Activated CD8-positive, alpha-beta memory T cell treated with anti-CD3 and anti-CD28 coated beads, Interleukin-2, amount 10 ng/mL, durations not matched to agents 7 days and 5 days (primary cell): ENCODE measurements around the gene PPRC1. TPM values are rescaled to one million over a fixed set of nuclear protein-coding genes. Genes with fewer than 3 reads are reported as not detected.

Experiments used
- ATAC-seq: fragments of 150-1000 bp; cut with Tn5 transposase; one replicate; pipeline ENCODE4 v1.10.0; 2021; ENCODE audit warnings: moderate library complexity
- CTCF ChIA-PET: fragments of 350-600 bp; sonication (Branson Sonifier 250); formaldehyde crosslinking; loops from one replicate; lab custom pipeline; 2021; ENCODE audit warnings: antibody characterized with exemption; lab: Charles Lee
- DNase-seq: peaks from one replicate; pipeline ENCODE4 v3.0.0-alpha.2; 2020
- H3K27ac Mint-ChIP-seq: one replicate; pipeline ENCODE4 v1.8.0; 2021; ENCODE audit warnings: mild to moderate bottlenecking, mixed read lengths
- H3K27me3 Mint-ChIP-seq: one replicate; pipeline ENCODE4 v1.8.0; 2021; ENCODE audit warnings: mixed read lengths
- H3K36me3 Mint-ChIP-seq: one replicate; pipeline ENCODE4 v1.8.0; 2021; ENCODE audit warnings: mild to moderate bottlenecking, mixed read lengths
- H3K4me1 Mint-ChIP-seq: one replicate; pipeline ENCODE4 v1.8.0; 2021; ENCODE audit warnings: mixed read lengths
- H3K4me3 Mint-ChIP-seq: one replicate; pipeline ENCODE4 v1.8.0; 2021; ENCODE audit warnings: mild to moderate bottlenecking, moderate library complexity, mixed read lengths
- H3K9me3 Mint-ChIP-seq: one replicate; pipeline ENCODE4 v1.8.0; 2022; ENCODE audit warnings: low read depth, mixed read lengths
- total RNA-seq, 2 experiments: library from RNA; stranded (reverse); gene quantifications; one replicate each; pipeline ENCODE4 v1.2.3, GENCODE V29; 2021

The PPRC1 gene, protein sequence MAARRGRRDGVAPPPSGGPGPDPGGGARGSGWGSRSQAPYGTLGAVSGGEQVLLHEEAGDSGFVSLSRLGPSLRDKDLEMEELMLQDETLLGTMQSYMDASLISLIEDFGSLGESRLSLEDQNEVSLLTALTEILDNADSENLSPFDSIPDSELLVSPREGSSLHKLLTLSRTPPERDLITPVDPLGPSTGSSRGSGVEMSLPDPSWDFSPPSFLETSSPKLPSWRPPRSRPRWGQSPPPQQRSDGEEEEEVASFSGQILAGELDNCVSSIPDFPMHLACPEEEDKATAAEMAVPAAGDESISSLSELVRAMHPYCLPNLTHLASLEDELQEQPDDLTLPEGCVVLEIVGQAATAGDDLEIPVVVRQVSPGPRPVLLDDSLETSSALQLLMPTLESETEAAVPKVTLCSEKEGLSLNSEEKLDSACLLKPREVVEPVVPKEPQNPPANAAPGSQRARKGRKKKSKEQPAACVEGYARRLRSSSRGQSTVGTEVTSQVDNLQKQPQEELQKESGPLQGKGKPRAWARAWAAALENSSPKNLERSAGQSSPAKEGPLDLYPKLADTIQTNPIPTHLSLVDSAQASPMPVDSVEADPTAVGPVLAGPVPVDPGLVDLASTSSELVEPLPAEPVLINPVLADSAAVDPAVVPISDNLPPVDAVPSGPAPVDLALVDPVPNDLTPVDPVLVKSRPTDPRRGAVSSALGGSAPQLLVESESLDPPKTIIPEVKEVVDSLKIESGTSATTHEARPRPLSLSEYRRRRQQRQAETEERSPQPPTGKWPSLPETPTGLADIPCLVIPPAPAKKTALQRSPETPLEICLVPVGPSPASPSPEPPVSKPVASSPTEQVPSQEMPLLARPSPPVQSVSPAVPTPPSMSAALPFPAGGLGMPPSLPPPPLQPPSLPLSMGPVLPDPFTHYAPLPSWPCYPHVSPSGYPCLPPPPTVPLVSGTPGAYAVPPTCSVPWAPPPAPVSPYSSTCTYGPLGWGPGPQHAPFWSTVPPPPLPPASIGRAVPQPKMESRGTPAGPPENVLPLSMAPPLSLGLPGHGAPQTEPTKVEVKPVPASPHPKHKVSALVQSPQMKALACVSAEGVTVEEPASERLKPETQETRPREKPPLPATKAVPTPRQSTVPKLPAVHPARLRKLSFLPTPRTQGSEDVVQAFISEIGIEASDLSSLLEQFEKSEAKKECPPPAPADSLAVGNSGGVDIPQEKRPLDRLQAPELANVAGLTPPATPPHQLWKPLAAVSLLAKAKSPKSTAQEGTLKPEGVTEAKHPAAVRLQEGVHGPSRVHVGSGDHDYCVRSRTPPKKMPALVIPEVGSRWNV (N-terminal part only)
- 10 to 100 TPM; 57.9 to 79.0 TPM for total RNA-seq

DNA sequence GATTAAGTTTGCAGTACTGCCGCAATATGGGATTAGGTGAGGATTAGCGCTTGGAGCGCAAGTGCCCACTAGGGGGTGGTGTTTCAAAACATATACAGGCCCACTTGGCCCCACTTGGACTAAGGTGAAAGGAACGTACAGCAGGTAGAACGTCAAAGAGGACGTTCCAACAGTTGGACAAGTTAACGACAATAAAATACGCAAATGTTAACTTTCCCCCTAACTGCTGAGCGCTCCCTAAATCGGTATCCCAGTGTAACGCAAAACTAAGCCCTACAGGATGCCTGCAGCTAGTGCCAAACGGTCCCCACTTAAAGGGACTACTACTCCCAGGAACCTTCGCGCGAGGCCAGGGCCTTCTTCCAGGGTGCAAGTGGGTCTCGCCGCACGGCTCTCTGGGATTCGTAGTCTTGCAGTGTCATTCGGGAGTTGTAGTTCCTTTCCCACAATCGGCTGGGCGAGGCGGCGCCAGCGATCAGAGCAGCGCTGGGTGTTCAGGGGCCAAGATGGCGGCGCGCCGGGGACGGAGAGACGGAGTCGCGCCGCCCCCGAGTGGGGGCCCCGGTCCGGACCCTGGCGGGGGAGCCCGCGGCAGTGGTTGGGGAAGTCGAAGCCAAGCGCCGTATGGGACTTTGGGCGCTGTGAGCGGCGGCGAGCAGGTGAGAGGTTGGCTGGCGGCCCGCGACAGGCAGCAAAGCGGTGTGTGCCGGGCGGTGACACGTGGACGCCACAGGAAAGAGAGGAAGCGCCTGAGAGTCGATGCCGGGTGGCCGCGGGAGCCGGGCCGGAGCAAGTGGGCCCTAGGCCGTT lies at the start of gene PPRC1:
Gene PPRC1, plus strand, starts transcription at position 478 of the 810 bp plus-strand sequence. Its CDS starts 29 bp downstream, at position 507.
- CTCF ChIA-PET: interaction anchor here (0.6 to 2.6 kb wide), 13 partner anchors 11 to 292 kb away, joined by 3 to 23 read pairs (median 3); partner anchors contain the start of gene NOLC1
- H3K27me3 Mint-ChIP-seq: no peaks in the 10 kb centered on the region
- DNase-seq: peak; percentile 99

DNA sequence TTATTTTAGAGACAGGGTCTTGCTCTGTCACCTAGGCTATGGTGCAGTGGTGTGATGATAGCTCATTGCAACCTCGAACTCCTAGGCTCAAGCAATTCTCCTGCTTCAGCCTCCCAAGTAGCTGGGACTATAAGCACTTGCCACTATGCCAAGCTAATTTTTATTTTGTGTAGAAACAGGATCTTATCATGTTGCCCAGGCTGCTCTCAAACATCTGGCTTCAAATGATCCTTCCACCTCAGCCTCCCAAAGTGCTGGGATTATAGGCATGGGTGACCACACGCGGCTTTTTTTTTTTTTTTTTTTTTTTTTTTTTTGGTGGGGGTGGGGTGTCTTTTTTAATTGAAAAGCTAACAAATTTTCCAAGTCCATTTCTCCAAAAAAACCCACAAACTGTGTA lies 49.3 kb upstream of the PPRC1 start:
- DNase-seq: no peak
- Mint-ChIP-seq H3K9me3 (no peaks in the 10 kb centered on the region), H3K4me3 (no peak overlapping the region), H3K27ac (no peak overlapping the region), H3K4me1 (no peaks in the 10 kb centered on the region), H3K36me3 (no peaks in the 10 kb centered on the region), H3K27me3 (no peaks in the 10 kb centered on the region)
- CTCF ChIA-PET: interaction anchor here (0.7 to 4.3 kb wide), 6 partner anchors 10 to 268 kb away, joined by 3 to 27 read pairs (median 4); no protein-coding TSS in a partner anchor
- no peak for ATAC-seq

More for the DNA sequence above, at the start of gene PPRC1:
- peak within 1 kb of the TSS; percentile 96 for H3K27ac Mint-ChIP-seq
- peaks cover 38% of the 10 kb centered on the region for H3K4me1 Mint-ChIP-seq
- peak within 1 kb of the TSS; percentile 93 for H3K4me3 Mint-ChIP-seq
- ATAC-seq: peak; percentile 94
- H3K9me3 Mint-ChIP-seq: no peaks in the 10 kb centered on the region
- H3K36me3 Mint-ChIP-seq: peaks cover 12% of the 10 kb centered on the region

DNA sequence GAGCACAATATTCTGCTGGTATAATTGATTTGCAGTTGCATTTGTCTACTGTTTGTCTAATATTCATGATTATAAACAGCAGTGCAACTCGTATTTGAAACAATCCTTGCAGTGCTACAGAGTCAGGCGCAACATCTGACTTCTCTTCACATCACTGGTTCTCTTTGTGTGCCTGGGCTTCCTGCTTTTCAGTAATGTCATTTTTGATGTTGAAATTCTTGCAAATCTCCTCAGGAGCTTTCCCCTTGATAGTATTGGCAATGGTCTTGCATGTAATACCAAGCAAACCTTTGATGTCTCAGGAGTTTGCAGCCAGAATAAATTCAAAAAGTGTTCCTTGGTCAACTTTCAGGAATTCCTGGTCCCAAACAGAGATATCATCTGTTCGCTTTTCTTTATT lies 47.5 kb upstream of the PPRC1 start:
- H3K4me1 Mint-ChIP-seq: no peaks in the 10 kb centered on the region
- no peaks in the 10 kb centered on the region for H3K9me3 Mint-ChIP-seq
- CTCF ChIA-PET: interaction anchor here (0.6 to 4.3 kb wide), 2 partner anchors 12 to 197 kb away, joined by 3 to 27 read pairs; no protein-coding TSS in a partner anchor
- H3K4me3 Mint-ChIP-seq: no peak overlapping the region
- DNase-seq: no peak
- no peak for ATAC-seq
- H3K27me3 Mint-ChIP-seq: no peaks in the 10 kb centered on the region
- H3K27ac Mint-ChIP-seq: no peak overlapping the region
- H3K36me3 Mint-ChIP-seq: no peaks in the 10 kb centered on the region

DNA sequence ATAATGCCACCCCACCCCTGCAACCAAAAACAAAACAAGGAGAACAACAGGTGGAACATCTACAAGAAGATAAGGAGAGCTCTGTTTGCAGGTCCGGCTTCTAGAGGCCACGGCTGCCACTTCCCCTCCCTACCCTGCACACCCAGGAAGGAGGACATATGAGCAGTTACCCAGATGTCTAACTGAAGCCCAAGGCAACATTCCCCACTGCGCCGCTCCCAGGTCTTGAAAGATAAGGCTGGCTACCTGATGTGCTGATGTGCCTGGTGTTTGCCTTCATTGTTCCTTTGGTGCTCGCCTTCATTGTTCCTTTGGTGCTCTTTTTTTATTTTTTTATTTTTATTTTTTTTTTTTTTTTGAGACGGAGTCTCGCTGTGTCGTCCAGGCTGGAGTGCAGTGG lies 46.6 kb upstream of the PPRC1 start:
- no peak overlapping the region for H3K27ac Mint-ChIP-seq
- H3K4me1 Mint-ChIP-seq: no peaks in the 10 kb centered on the region
- no peak for ATAC-seq
- H3K36me3 Mint-ChIP-seq: no peaks in the 10 kb centered on the region
- H3K27me3 Mint-ChIP-seq: no peaks in the 10 kb centered on the region
- H3K4me3 Mint-ChIP-seq: no peak overlapping the region
- H3K9me3 Mint-ChIP-seq: no peaks in the 10 kb centered on the region
- CTCF ChIA-PET: interaction anchor here (0.8 kb wide), 1 partner anchor 16 kb away, joined by 3 read pairs; no protein-coding TSS in a partner anchor
- no peak for DNase-seq

DNA sequence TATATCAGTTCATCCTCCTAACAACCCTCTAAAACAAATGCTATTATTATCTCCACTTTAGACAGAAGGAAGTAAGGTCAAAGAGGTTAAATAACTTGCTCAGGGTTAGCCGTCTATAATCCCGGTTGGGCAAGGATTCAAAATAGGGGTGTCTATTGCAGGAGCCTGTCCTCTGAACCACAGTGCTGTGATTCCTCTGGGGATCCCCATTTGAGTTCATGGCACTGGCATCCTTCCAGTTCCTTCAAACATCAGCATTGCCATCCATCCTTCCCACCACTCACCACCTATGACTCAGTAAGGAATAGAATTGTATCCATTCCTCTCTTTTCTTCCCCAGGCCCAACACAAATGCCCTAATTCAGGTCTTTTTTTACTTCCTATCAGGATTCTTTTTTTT lies 42.1 kb upstream of the PPRC1 start:
- no peak overlapping the region for H3K27ac Mint-ChIP-seq
- H3K4me3 Mint-ChIP-seq: no peak overlapping the region
- peaks cover 2% of the 10 kb centered on the region for H3K36me3 Mint-ChIP-seq

DNA sequence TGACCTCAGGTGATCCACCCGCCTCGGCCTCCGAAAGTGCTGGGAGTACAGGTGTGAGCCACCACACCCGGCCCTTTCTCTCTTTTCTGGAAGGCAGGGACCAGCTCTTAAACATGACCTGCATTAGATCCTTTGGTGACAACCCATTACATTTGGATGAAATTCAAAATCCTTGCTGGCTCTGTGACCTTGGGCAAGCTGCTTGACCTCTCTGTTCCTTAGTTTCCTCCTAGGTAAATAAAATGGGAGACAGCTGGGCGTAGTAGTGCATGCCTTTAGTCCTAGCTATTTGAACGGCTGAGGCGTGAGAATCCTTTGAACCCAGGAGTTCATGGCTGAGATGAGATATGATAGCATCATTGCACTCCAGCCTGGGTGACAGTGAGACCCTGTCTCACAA lies 36.4 kb upstream of the PPRC1 start:
- CTCF ChIA-PET: interaction anchor here (2.4 kb wide), 1 partner anchor 255 kb away, joined by 6 read pairs; no protein-coding TSS in a partner anchor
- no peak for DNase-seq
- no peaks in the 10 kb centered on the region for H3K9me3 Mint-ChIP-seq
- peaks cover 5% of the 10 kb centered on the region for H3K36me3 Mint-ChIP-seq
- no peak overlapping the region for H3K4me3 Mint-ChIP-seq
- H3K27ac Mint-ChIP-seq: no peak overlapping the region
- no peaks in the 10 kb centered on the region for H3K27me3 Mint-ChIP-seq
- ATAC-seq: no peak
- H3K4me1 Mint-ChIP-seq: no peaks in the 10 kb centered on the region

More for the DNA sequence above, 42.1 kb upstream of the PPRC1 start:
- CTCF ChIA-PET: no interaction called here
- Mint-ChIP-seq H3K27me3 (no peaks in the 10 kb centered on the region), H3K9me3 (no peaks in the 10 kb centered on the region), H3K4me1 (no peaks in the 10 kb centered on the region)
- DNase-seq: no peak
- ATAC-seq: no peak

DNA sequence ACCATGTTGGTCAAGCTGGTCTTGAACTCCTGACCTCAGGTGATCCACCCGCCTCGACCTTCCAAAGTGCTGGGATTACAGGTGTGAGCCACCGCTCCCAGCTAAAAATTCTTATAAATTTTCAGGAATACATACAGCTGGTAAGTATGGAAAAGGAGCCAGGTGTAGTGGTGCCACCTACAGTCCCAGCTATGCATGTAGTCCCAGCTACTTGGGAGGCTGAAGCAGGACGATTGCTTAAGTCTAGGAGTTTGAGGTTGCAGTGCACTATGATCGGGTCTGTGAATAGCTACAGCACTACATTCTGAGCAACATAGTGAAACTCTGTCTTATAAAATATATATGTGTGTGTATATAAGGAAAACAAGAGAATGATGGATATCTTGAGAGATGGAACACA lies 31.7 kb upstream of the PPRC1 start:
- Mint-ChIP-seq H3K27ac (no peak overlapping the region), H3K4me3 (no peak overlapping the region), H3K4me1 (peaks cover 14% of the 10 kb centered on the region), H3K27me3 (no peaks in the 10 kb centered on the region), H3K36me3 (peaks cover 4% of the 10 kb centered on the region), H3K9me3 (no peaks in the 10 kb centered on the region)
- no peak for DNase-seq
- ATAC-seq: no peak
- CTCF ChIA-PET: interaction anchor here (0.8 to 1.4 kb wide), 5 partner anchors 11 to 279 kb away, joined by 3 to 7 read pairs (median 4); no protein-coding TSS in a partner anchor

DNA sequence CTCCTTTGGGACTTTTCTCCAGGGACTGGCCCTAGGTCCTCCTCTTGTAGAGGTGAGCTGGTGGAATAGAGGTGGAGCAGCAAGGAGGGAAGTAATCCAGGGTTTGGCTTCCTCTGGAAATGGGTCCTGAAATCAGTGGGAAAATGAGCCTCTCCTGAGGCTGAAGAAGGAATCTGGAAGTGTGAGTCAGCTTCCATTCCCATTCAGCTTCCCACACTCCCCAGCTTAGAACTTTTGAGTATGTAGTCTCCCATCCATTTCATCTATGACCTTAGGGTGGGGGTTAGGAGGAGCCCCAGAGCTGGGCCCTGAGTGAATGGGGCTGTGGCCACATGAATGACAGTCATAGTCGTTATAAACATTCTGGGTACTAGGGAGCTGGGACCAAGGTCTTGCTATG lies 30.4 kb upstream of the PPRC1 start:
- CTCF ChIA-PET: interaction anchor here (1.4 to 2.1 kb wide), 4 partner anchors 10 to 262 kb away, joined by 3 to 5 read pairs (median 4); no protein-coding TSS in a partner anchor
- Mint-ChIP-seq H3K4me1 (peaks cover 16% of the 10 kb centered on the region), H3K9me3 (no peaks in the 10 kb centered on the region), H3K36me3 (peaks cover 6% of the 10 kb centered on the region), H3K4me3 (no peak overlapping the region), H3K27ac (no peak overlapping the region), H3K27me3 (no peaks in the 10 kb centered on the region)
- ATAC-seq: no peak
- no peak for DNase-seq

DNA sequence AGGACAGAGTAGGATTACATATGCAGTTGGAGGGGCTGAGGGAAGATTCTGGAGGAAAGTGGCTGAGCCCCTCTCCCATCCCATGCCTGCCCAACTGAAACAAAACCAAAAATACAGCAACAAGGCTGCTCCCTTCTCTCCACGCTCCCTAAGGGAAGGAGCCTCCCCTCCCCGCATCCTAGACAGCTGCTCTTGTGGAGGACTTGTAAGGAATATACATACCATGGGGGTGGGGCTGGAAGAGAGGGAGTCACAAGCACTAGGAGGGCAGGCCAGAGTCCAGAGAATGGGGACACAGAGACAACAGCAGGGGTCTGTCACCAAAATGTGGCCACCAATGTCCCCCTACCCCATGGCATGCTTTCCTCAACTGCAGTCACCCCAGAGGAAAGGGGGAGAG lies 25.8 kb upstream of the PPRC1 start:
- no peak overlapping the region for H3K4me3 Mint-ChIP-seq
- H3K27me3 Mint-ChIP-seq: no peaks in the 10 kb centered on the region
- H3K27ac Mint-ChIP-seq: no peak overlapping the region
- H3K9me3 Mint-ChIP-seq: no peaks in the 10 kb centered on the region
- peaks cover 26% of the 10 kb centered on the region for H3K36me3 Mint-ChIP-seq
- DNase-seq (no peak), ATAC-seq (no peak)
- CTCF ChIA-PET: interaction anchor here (1.0 to 2.0 kb wide), 3 partner anchors 34 to 270 kb away, joined by 3 to 6 read pairs (median 5); no protein-coding TSS in a partner anchor
- H3K4me1 Mint-ChIP-seq: peaks cover 17% of the 10 kb centered on the region

DNA sequence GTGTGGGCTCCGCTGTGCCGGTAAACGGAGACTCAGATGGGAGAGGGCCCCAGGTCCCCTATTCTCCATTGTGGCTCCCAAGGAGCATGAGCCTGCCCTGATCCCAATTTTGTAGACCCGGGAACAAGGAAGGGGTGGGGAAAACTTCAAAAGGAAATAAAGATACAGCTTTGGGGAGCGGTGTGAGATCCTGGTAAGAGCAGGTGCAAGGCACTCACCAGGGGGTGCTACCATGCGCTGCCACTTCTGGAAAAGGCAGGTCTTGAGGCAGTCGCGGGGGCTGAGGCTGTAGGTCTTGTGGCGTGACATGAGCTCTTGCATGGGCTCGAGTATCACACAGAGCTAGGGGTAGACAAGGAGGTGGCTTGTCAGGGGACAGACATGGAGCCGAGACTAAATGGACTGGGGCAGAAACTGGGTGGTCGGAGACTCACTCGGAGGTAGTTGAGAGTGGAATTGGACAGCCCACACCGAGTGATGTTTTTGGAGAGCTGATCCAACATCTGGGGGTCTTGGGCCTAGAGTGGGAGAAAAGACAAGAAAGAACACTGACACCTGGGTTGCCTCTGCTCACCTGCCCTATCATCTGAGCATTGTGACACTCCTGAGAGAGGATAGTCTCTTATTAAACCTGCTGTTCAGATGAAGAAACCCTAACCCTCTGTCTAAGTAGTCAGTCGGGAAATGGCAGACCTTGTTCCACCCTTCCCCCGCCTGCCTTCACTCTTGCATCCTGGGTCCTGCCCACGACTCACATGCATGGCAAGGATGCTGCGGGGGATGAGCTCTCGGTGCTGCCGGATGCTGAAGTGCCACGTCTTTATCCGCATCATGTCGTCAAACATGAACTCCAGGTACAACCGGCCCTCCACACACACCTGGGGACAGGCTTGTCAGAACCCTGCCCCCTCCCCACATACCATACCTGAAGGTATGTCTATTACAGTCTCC lies 23.4 kb upstream of the PPRC1 start:
- no peak for DNase-seq
- H3K9me3 Mint-ChIP-seq: no peaks in the 10 kb centered on the region
- CTCF ChIA-PET: interaction anchor here (1.0 to 1.9 kb wide), 2 partner anchors 37 to 269 kb away, joined by 3 to 5 read pairs; no protein-coding TSS in a partner anchor
- no peak overlapping the region for H3K4me3 Mint-ChIP-seq
- ATAC-seq: no peak
- H3K36me3 Mint-ChIP-seq: peaks cover 30% of the 10 kb centered on the region
- no peaks in the 10 kb centered on the region for H3K27me3 Mint-ChIP-seq
- no peak overlapping the region for H3K27ac Mint-ChIP-seq
- H3K4me1 Mint-ChIP-seq: peaks cover 30% of the 10 kb centered on the region

DNA sequence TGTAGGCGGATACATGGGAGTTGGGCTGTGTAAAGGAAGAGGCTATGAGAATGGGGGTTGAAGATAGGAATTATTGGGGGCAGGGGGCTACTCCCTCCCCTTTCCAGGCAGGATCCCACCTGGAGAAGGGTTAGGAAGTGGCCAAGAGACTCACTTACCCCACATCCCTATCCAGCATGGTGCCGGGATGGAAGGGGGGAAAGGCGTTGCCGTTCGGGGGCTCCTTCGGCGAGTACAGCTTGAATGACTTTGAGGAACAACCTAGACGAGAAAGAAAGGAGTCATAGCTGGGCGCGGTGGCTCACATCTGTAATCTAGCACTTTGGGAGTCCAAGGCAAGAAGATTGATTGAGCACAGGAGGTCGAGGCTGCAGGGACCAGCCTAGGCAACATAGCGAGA lies 21.6 kb upstream of the PPRC1 start:
- H3K27ac Mint-ChIP-seq: no peak overlapping the region
- no peak for ATAC-seq

More for the DNA sequence above, 21.6 kb upstream of the PPRC1 start:
- H3K27me3 Mint-ChIP-seq: no peaks in the 10 kb centered on the region
- CTCF ChIA-PET: interaction anchor here (1.2 to 3.7 kb wide), 2 partner anchors 24 to 58 kb away, joined by 4 to 11 read pairs; no protein-coding TSS in a partner anchor
- H3K9me3 Mint-ChIP-seq: no peaks in the 10 kb centered on the region
- no peak overlapping the region for H3K4me3 Mint-ChIP-seq
- no peak for DNase-seq
- H3K4me1 Mint-ChIP-seq: peaks cover 30% of the 10 kb centered on the region
- peaks cover 27% of the 10 kb centered on the region for H3K36me3 Mint-ChIP-seq
